Right renal pelvis (tissue), 4 donors: ENCODE results near the gene MACROD2. TPM values are rescaled to one million over a fixed set of nuclear protein-coding genes. Genes with fewer than 3 reads are reported as not detected.
"Not testable (repeated sequence)": the region's sequence is repeated elsewhere in the genome, so short reads cannot be mapped to it uniquely, and the experiment has no call there.

Experiments used
- DNase-seq, 4 donors: peaks; one replicate each; pipeline ENCODE4 v3.0.0-alpha.2; 2013; ENCODE audit warnings: low read depth in 4 of 4, low spot score in 3 of 4, missing footprints in 1 of 4
- polyA plus RNA-seq, 4 donors: library from polyadenylated mRNA; unstranded; fragments of 120-200 nt; gene quantifications; one replicate each; pipeline ENCODE4 v1.2.1, GENCODE V29; 2013; ENCODE audit not compliant: insufficient read length in 4 of 4

The MACROD2 gene
- polyA plus RNA-seq, 4 donors: 12.4 to 14.4 (median 13.6) TPM

GRCh38 chr20:14956538-14956937, 961.2 kb downstream of the MACROD2 start:
- DNase-seq: no peak

- DNase-seq: no peak
Measured at GRCh38 chr20:14957402-14957801, 962.1 kb downstream of the MACROD2 start.

- DNase-seq: no peak
Measured at GRCh38 chr20:14958626-14959025, 963.3 kb downstream of the MACROD2 start.

DNA sequence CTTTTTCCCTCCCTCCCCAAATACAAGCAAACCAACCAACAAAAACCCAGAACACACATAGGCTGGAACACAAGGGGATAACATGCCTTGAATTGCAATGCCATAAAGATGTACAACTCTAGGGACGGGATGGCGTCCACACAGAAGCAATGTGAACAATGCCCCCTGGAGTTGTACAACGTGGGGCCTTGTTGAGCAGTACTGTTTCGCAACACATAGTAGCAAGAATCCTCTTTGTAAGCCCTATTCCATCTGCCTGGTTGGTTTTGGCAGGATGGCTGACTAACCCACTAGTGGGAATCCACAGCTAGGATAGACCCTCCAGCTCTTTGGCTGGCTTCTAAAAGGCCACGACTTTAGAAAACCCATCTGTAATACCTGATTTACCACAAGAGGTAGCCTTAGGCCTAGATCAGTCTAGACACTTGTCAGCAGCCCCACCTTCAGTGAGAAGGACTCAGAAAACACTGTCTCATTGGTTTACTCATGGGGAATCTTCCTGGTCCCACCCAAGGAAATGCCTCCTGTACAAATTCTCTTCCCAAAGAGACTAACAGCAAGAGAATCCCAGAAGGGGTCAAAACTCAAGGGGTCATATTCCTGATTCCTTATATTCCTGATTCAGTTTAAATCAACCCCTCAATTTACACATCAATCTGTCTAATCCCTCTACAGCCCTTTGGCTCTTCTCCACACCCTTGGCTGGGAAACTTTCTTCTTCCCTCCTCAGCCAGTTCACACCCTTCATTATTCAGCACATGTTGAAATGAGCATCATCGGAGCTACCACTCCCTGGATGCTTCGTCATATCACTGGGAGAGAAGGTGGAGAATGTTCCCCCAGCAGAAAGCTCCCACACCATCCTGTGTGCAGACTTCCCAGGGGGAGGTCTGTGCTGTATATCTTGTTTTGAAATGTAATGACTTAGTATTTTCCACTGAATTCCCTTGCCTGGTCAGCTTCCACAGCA, 964.5 kb downstream of the MACROD2 start:
- no peak for DNase-seq

GRCh38 chr20:14960831-14961230, 965.5 kb downstream of the MACROD2 start:
- DNase-seq: no peak

DNA sequence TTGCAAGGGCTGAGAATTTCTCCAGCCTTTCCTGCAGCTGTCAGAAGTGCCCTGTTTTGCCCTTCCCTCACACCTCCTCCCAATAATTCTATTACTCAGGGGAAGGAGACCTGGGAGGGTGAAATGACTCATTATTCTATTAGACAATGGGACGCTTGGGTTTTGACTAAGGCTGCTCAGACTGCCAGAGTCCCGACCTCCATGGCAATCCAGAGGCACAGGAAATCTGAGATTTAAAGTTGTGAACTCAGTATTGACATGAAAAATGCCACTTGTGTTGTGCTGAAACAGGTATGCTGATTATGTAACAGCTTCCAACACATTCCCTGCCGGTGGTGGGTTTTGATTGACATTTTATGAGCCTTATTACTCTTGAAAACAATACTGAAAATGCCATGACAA, 967.9 kb downstream of the MACROD2 start:
- DNase-seq: no peak

- no peak for DNase-seq
Measured at GRCh38 chr20:14966203-14966602, 970.9 kb downstream of the MACROD2 start.

- DNase-seq: no peak
Measured at GRCh38 chr20:14966808-14967207, 971.5 kb downstream of the MACROD2 start.

- DNase-seq: no peak
Measured at GRCh38 chr20:14972256-14972655, 976.9 kb downstream of the MACROD2 start.

GRCh38 chr20:14972690-14973089, 977.4 kb downstream of the MACROD2 start:
- DNase-seq: no peak

DNA sequence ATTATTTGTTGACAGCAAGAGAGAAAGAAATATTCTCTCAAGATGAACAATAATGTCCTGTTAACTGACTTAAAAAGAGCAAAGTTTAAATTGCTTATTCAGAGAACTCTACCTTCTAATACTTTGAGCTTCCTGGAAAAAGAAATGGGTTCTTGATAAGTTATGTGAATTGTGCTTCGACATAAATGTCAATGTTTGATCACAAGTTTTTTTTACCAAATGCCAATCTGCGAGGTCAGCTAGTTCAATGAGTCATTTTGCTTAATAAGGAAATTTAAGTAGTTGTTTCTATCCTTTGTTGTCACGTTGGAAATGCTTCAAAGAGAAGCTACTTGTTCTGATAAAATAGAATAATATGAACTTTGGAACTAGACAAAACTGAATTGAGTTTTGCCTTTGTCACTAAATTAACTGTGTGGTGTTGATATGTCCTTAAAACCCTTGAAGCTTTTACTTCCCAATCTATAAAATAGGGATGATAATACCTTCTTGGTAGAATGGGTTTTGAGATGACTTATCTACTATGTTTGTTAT, 984.2 kb downstream of the MACROD2 start:
- DNase-seq: no peak

- not testable (repeated sequence) for DNase-seq
Measured at GRCh38 chr20:14981486-14981885, 986.2 kb downstream of the MACROD2 start.

DNA sequence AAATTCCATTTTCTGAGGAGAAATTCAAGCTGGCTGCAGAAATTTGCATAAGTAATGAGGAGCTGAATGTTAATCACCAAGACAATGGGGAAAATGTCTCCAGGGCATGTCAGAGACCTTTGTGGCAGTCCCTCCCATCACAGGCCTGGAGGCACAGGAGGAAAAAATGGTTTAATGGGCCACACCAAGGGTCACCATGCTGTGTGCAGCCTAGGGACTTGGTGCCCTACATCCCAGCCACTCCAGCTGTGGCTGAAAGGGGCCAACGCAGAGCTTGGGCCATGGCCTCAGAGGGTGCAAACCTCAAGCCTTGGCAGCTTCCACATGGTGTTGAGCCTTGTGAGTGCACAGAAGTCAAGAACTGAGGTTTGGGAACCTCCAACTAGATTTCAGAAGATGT, 987.0 kb downstream of the MACROD2 start:
- DNase-seq: not testable (repeated sequence)

DNA sequence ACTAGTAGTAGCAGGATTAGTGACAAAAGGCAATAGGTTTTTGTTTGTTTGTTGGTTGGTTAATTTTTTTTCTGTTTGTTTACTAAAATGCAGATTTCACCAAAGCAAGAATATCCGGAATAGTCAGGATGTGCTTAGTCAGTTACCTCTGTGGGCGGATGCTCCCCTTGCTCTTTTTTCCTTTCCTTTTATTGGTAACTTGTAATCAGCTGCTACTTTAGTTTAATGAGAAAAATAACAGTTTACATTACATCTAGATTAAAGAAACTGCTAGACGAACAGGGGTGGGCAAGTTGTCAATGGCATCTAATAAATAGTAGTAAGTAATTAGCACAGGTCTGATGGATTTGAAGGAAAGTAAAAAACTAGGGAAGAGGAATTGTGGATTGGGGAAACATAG, 989.0 kb downstream of the MACROD2 start:
- DNase-seq: no peak

DNA sequence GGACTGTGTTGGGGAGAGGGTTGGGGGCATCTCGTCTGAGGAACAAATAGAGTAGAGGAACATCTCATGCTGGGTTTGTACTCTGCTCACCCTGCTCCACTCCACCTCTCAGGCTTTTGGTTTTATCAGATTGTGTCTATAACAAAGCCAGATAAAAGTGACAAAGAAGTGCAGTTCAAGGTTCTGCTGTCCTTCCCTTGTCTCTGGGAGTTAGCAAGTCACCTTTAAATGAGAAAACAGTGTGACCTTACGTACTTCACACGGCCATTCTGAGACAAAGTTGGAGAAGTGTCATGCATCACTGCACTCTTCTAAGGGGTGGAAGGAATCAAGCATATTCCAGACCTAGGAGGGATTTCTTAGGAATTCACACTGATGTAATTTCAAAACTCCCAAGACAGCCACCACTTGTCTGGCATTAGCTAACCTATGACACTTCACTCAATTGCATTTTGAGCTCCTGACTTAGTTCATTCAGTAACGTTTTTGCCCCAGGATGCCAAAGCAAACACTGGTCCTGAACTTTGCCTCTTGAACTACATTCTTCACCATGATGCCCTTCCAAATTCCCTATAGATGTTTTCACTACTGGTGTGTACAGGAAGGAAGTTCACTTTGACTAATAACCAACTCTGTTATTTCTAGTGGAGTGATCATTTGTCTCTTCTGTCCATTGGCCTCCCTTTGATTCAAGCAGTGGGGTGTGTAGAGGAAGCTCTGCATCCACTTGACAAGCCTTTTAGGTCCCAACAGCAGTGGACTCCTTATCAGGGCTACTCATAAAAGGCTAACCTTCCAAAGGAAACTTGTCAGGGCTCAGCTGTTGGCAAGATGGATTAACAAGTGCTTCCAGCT, 989.7 kb downstream of the MACROD2 start:
- DNase-seq: no peak

DNA sequence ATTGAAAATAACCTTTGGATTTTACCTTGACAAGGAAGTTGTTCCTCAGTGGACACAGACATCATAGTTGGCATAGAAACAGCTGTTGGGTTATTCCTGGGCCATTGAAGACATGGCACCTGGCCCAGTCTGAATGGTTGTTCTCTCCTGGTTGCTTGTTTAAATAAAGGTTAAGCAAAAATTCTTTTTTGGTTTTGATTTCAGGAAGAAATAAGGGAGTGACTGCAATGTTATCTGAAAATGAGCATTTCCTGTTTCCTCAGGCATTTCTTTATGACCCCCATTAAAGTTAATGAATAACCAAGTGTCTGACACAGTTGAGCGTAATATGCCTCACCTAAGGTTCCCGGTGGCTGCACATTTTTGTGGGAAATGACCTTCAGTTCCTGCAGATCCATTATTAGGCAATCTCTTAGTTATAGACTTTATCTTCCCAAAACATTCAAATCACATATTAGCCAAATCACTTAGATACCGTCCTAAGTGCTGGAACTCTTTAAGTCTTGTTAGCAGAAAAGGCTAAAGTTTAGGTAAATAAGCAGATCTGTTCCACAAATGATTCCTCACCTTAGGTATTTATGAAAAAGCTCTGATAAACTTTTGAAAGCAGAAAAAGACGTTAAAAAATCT, 990.8 kb downstream of the MACROD2 start:
- DNase-seq: peak; percentile 39 to 63 (median 48)

GRCh38 chr20:14986656-14987055, 991.3 kb downstream of the MACROD2 start:
- no peak for DNase-seq

DNA sequence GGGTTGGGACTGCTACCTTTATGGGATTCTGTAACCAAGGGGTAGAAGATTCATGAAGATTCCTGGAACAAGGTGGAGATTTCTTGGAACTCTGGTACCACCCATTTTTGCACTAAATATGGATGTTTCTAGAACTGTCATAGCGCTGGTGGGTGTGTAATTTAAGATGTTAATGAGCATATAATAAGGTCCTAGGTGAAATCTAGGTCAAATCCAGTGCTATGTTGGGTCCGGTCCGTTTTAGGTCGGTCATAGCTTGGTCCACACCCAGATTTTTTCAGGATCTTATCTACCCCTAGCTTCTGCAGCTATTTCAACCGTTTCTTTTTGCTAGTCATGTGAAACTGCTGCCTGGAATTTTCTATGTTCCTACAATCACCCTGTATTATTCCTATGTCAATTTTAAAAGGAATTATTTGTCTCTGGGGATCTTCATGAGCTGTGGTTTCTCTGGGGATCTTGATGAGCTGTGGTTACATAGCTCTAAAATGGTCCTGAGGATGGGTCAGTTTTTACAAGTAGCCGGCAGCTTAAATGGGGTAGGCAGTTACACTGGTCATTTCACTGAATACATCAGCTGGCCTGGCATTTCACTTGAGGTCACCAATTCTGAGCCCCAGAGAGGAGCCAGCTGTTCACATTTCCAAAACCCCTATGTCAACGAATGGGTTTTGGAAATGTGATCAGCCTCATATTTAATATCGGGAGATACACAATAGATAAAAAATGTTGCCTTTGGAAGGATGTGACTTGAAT, 994.4 kb downstream of the MACROD2 start:
- no peak for DNase-seq

GRCh38 chr20:14991023-14991422, 995.7 kb downstream of the MACROD2 start:
- DNase-seq: no peak

DNA sequence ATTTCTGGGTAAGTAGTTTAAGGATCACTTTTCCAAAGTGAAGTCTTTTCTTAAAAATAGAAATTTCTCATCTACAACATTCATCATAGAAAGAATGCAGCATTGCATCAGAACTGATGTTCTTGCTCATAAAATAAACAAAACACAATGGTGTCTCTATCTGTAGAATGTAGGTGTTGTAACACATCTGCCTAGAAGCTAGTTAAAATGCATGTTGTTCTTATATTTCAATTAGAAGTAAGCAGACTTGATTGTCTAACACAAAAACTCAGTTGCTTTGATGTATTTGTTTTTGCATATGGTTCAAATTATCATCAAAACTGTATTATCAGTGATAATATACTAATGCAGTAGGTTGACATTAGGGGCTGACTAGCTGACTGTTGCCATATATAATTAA, 996.8 kb downstream of the MACROD2 start:
- no peak for DNase-seq
